Daoy (cell line): ENCODE results near the gene RBCK1. TPM values are rescaled to one million over a fixed set of nuclear protein-coding genes. Genes with fewer than 3 reads are reported as not detected.
A peak's percentile ranks its signal among the peaks of the same experiment; 100 is the strongest.
"Not testable (repeated sequence)": the region's sequence is repeated elsewhere in the genome, so short reads cannot be mapped to it uniquely, and the experiment has no call there.

Experiments
- DNase-seq: peaks from one replicate; pipeline ENCODE4 v3.0.0-alpha.2; 2015; ENCODE audit warnings: low read depth
- total RNA-seq: library from RNA; depleted of rRNA; stranded (reverse); fragments of >200 nt; shearing (Covaris generic); gene quantifications from 2 replicates; pipeline ENCODE4 v1.2.3, GENCODE V29; 2014

Gene RBCK1
- total RNA-seq, 1 experiment from 2014 or later: 42.9 TPM

- no peak for DNase-seq
Observed at GRCh38 chr20:375265-375889, 32.7 kb upstream of the RBCK1 start.

DNA sequence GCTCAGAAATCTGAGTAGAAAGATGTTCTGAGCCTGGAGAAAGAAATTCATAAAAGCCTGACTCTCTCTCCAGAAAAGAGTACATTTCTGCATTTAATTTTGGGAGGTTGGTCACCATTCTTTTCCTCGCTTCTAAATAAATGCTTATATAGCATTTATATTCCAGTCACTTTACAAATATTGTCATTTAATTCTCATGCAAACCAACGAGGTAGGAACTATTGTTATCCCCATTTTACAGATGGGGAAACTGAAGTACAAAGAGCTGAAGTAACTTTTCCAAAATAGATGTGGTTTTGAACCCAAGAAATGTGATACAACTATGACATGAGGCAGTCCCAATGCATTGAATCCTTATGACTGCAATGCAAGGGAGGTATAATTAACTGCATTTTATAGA, 32.0 kb upstream of the RBCK1 start:
- DNase-seq: no peak

DNA sequence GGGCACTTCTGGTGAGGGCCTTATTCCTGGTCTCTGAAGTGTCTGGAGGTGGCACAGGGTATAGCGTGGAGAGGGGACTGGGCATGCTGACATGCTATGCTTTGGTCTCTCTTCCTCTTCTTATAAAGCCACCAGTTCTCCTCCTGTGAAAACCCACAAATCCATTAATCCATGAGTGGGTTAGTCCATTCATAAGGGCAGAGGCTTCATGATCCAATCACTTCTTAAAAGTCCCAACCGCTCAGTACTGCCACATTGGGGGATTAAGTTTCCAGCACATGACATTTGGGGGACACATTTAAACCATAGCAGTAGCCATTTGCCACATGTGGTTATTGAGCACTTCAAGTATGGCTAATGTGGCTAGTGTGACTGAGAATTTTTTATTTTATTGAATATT, 31.3 kb upstream of the RBCK1 start:
- DNase-seq: no peak

DNA sequence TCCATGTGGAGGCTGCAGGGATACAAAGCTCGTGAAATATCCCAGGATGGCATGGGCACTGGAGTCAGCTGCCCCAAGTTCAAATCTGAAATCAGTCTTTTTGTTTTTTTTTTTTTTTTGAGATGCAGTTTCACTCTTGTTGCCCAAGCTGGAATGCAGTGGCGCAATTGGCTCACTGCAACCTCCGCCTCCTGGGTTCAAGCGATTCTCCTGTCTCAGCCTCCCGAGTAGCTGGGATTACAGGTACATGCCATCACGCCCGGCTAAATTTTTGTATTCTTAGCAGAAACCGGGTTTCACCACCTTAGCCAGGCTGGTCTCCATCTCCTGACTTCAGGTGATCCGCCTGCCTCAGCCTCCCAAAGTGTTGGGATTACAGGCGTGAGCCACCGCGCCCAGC, 30.5 kb upstream of the RBCK1 start:
- DNase-seq: not testable (repeated sequence)

GRCh38 chr20:378961-379336, 29.1 kb upstream of the RBCK1 start:
- DNase-seq: no peak

GRCh38 chr20:380763-381580, 27.1 kb upstream of the RBCK1 start:
- peak; percentile 61 for DNase-seq

DNA sequence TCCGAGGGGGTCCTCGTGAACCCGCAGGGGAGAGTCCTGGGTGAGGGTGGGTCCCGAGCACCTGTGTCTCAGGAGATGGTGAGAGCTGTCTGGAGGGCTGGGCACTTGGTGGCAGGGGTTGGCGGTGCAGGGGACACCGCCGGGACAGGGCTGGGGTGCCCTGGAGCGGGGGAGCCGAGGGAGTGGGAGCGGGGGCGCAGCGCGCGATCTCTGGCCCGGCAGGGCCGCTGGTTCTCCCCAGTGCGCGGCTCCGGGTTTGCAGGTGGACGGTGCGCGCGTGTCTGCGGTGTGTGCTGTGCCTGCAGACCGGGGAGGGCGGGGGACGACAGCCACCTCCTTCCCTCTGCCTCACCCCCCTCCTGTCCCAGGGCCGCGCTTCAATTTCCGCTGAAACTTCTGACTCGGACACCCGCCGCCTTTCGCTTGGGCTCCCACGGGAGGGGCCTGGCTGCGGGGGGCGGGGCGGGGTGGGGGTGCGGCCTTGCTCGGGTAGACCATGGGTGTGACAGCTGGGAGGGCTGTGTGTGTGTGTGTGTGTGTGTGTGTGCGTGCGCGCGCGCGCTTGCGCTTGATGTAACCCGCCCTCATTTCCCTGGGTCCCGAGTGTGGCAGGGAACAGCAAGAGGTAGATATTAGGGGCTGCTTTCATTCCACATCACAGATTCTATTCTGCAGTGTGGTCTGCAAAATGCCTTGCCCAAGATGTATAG, 26.4 kb upstream of the RBCK1 start:
- peak; percentile 66 for DNase-seq

GRCh38 chr20:382291-383115, 25.6 kb upstream of the RBCK1 start:
- DNase-seq: no peak

GRCh38 chr20:383889-384288, 24.2 kb upstream of the RBCK1 start:
- no peak for DNase-seq

- DNase-seq: no peak
Observed at GRCh38 chr20:384723-385122, 23.4 kb upstream of the RBCK1 start.

DNA sequence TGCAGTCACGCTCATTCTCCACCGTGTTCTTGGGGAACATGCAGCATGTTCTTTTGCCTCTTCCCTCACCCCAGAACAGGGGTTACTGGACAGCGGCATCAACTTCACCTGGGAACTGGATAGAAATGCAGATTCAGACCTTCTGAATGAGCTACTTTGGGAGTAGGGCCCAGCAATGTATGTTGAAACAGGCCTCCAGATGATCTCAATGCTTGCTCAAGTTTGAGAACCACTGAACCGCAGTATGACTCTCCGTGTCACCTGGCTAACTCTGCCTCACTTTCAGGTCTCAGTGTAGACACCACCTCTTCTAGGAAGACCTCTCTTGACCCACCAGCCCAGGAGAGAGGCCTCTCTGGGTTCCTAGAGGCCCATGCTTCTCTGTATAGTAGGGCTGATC, 22.7 kb upstream of the RBCK1 start:
- no peak for DNase-seq

DNA sequence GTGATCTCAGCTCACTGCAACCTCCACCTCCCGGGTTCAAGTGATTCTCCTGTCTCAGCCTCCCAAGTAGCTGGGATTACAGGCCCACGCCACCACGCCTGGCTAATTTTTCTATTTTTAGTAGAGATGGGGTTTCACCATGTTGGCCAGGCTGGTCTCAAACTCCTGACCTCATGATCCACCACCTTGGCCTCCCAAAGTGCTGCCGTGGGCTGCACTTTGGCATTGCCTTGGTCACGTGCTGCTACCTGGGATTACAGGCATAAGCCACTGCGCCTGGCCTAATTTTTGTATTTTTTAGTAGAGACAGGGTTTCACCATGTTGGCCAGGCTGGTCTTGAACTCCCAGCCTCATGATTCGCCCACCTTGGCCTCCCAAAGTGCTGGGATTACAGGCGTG, 21.5 kb upstream of the RBCK1 start:
- not testable (repeated sequence) for DNase-seq

GRCh38 chr20:387520-387919, 20.6 kb upstream of the RBCK1 start:
- DNase-seq: no peak

GRCh38 chr20:388034-388994, 19.8 kb upstream of the RBCK1 start:
- no peak for DNase-seq

DNA sequence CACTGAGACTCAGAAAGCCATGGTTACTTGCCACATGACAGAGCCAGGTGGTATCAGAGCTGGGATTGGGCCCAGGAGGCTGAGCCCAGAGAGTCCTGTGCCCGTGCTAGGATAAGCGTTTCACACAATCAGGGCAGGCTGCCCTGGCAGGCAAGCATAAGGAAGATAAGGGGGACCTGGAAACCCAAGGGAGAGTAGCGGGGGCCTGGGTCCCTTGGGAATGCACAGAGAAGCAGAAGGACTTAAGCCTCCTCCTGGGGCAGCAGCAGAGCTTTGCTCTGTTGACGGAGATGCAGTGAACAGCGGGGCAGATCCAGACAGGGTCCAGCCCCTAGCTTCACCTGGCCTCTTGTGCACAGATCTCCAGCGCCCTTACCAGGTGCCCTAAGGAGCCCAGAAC, 18.9 kb upstream of the RBCK1 start:
- DNase-seq: no peak

GRCh38 chr20:391041-391711, 16.9 kb upstream of the RBCK1 start:
- DNase-seq: no peak

- not testable (repeated sequence) for DNase-seq
Observed at GRCh38 chr20:393296-393695, 14.8 kb upstream of the RBCK1 start.

DNA sequence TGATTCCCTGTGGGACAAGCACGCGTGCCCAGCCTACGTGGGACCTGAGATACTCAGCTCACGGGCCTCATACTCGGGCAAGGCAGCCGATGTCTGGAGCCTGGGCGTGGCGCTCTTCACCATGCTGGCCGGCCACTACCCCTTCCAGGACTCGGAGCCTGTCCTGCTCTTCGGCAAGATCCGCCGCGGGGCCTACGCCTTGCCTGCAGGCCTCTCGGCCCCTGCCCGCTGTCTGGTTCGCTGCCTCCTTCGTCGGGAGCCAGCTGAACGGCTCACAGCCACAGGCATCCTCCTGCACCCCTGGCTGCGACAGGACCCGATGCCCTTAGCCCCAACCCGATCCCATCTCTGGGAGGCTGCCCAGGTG, 11.9 kb upstream of the RBCK1 start:
- no peak for DNase-seq

DNA sequence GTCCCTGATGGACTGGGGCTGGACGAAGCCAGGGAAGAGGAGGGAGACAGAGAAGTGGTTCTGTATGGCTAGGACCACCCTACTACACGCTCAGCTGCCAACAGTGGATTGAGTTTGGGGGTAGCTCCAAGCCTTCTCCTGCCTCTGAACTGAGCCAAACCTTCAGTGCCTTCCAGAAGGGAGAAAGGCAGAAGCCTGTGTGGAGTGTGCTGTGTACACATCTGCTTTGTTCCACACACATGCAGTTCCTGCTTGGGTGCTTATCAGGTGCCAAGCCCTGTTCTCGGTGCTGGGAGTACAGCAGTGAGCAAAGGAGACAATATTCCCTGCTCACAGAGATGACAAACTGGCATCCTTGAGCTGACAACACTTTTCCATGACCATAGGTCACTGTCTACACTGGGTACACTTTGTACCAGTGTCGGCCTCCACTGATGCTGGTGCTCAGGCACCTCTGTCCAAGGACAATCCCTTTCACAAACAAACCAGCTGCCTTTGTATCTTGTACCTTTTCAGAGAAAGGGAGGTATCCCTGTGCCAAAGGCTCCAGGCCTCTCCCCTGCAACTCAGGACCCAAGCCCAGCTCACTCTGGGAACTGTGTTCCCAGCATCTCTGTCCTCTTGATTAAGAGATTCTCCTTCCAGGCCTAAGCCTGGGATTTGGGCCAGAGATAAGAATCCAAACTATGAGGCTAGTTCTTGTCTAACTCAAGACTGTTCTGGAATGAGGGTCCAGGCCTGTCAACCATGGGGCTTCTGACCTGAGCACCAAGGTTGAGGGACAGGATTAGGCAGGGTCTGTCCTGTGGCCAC, 11.3 kb upstream of the RBCK1 start:
- DNase-seq: no peak
